Endothelial cell of umbilical vein (primary cell): Measurements from ENCODE around the gene CACNG5. TPM values are rescaled to one million over a fixed set of nuclear protein-coding genes. Genes with fewer than 3 reads are reported as not detected.

Experiments
- Bru-seq: library from RNA; stranded (reverse); fragments of 400-500 nt; gene quantifications from one replicate; lab custom pipeline; 2021; lab: Mats Ljungman, UMichigan
- BruChase-seq, 2 experiments: library from RNA; stranded (reverse); fragments of 400-500 nt; gene quantifications; one replicate each; lab custom pipeline; 2021; lab: Mats Ljungman, UMichigan
- BruUV-seq: library from RNA; stranded (reverse); fragments of 400-500 nt; replicated peaks from 2 replicates; lab custom pipeline; 2021; lab: Mats Ljungman, UMichigan
- CTCF ChIA-PET: fragments of 300-600, 350-600 bp; sonication (Branson Sonifier 250); formaldehyde crosslinking; loops from one replicate; lab custom pipeline; 2021; ENCODE audit warnings: antibody characterized with exemption, inconsistent platforms; lab: Charles Lee
- POLR2A ChIA-PET: fragments of 300-600, 350-600 bp; sonication (Branson Sonifier 250); formaldehyde crosslinking; loops from one replicate; lab custom pipeline; 2021; ENCODE audit warnings: antibody characterized with exemption, inconsistent platforms; lab: Charles Lee
- DNase-seq: peaks from one replicate; pipeline ENCODE4 v3.0.0-alpha.2; 2011; ENCODE audit warnings: low read depth, low spot score
- FAIRE-seq: peaks from 2 replicates; lab custom pipeline; 2011; peaks lifted over from hg19 to GRCh38; lab: Jason Lieb, UNC
- H2AFZ ChIP-seq: 2 replicates; pipeline ENCODE4 v1.6.0; 2012; ENCODE audit warnings: low read depth, low read length, control low read depth, inconsistent platforms
- H3K27ac ChIP-seq: 2 replicates; pipeline ENCODE4 v1.5.1; 2011; ENCODE audit warnings: low read depth, mild to moderate bottlenecking, control low read depth, low read length, moderate library complexity; ENCODE audit not compliant: insufficient read depth
- H3K27me3 ChIP-seq, 2 experiments: 2 replicates each; pipeline versions ENCODE4 v1.6.0 to v1.6.1; 2011; ENCODE audit warnings: low read length in 2 of 2, mixed read lengths in 1 of 2; ENCODE audit not compliant: control insufficient read depth in 2 of 2, insufficient read depth in 2 of 2
- H3K36me3 ChIP-seq, 2 experiments: 2 replicates in 1 of 2; 3 replicates in 1 of 2; pipeline ENCODE4 v1.5.1; 2011; ENCODE audit warnings: low read length in 2 of 2, mild to moderate bottlenecking in 1 of 2, moderate library complexity in 1 of 2; ENCODE audit not compliant: control insufficient read depth in 2 of 2, insufficient read depth in 2 of 2; ENCODE audit errors: extremely low read depth in 1 of 2
- H3K4me1 ChIP-seq: 3 replicates; pipeline ENCODE4 v1.5.1; 2011; ENCODE audit warnings: mild to moderate bottlenecking, low read length; ENCODE audit not compliant: control insufficient read depth, insufficient read depth; ENCODE audit errors: extremely low read depth
- H3K4me2 ChIP-seq: 2 replicates; pipeline ENCODE4 v1.6.1; 2011; ENCODE audit warnings: low read length, control low read depth, mixed read lengths; ENCODE audit not compliant: insufficient read depth
- H3K4me3 ChIP-seq, 3 experiments: fragments of 200-600 bp in 1 of 3; sonication (generic), shearing (Covaris generic) in 1 of 3; replicated peaks in 1 of 3; 2 replicates each; pipeline ENCODE4 v1.5.1; 2011 to 2016; ENCODE audit warnings: control low read depth in 3 of 3, low read length in 3 of 3, mild to moderate bottlenecking in 2 of 3, inconsistent platforms in 1 of 3, low read depth in 1 of 3, moderate library complexity in 1 of 3; ENCODE audit not compliant: insufficient read depth in 1 of 3
- H3K79me2 ChIP-seq: 2 replicates; pipeline ENCODE4 v1.6.0; 2012; ENCODE audit warnings: low read length, inconsistent platforms; ENCODE audit not compliant: control insufficient read depth, insufficient read depth
- H3K9ac ChIP-seq: replicated peaks from 2 replicates; pipeline ENCODE3; 2011; ENCODE audit warnings: low read length, control low read depth; ENCODE audit not compliant: insufficient read depth; ENCODE audit errors: extremely low read depth
- H3K9me1 ChIP-seq: replicated peaks from 3 replicates; pipeline ENCODE4 v1.6.0; 2011; ENCODE audit warnings: mild to moderate bottlenecking, low read length; ENCODE audit not compliant: control insufficient read depth, insufficient read depth; ENCODE audit errors: extremely low read depth
- H3K9me3 ChIP-seq: replicated peaks from 2 replicates; pipeline ENCODE4 v1.5.1; 2012; ENCODE audit warnings: low read length, inconsistent platforms; ENCODE audit not compliant: control insufficient read depth, insufficient read depth
- H4K20me1 ChIP-seq: replicated peaks from 2 replicates; pipeline ENCODE3; 2011; ENCODE audit warnings: mild to moderate bottlenecking, low read length; ENCODE audit not compliant: control insufficient read depth, insufficient read depth; ENCODE audit errors: extremely low read depth
- CTCF ChIP-seq, 2 donors: IDR thresholded peaks; 1 replicate in 1 of 2; 2 replicates in 1 of 2; pipeline ENCODE4 v1.5.1; 2011; ENCODE audit warnings: low read length in 2 of 2, mild to moderate bottlenecking in 2 of 2, moderate library complexity in 2 of 2, control low read depth in 1 of 2, inconsistent platforms in 1 of 2, low read depth in 1 of 2; ENCODE audit not compliant: insufficient read depth in 1 of 2; ENCODE audit errors: extremely low read depth in 1 of 2
- EZH2 ChIP-seq: IDR thresholded peaks from 2 replicates; pipeline ENCODE4 v1.6.1; 2012; ENCODE audit warnings: borderline replicate concordance, low read depth, mild to moderate bottlenecking, moderate library complexity, low read length, inconsistent platforms; ENCODE audit not compliant: severe bottlenecking
- FOS ChIP-seq: IDR thresholded peaks from 2 replicates; pipeline ENCODE4 v1.6.1; 2011; ENCODE audit warnings: mild to moderate bottlenecking, low read length, moderate library complexity, borderline replicate concordance; ENCODE audit not compliant: insufficient read depth
- GATA2 ChIP-seq: IDR thresholded peaks from 2 replicates; pipeline ENCODE4 v1.7.0; 2011; ENCODE audit warnings: low read depth, mild to moderate bottlenecking, moderate library complexity, mixed read lengths, low read length; ENCODE audit not compliant: insufficient read length, insufficient read depth
- JUN ChIP-seq: IDR thresholded peaks from 2 replicates; pipeline ENCODE4 v1.6.1; 2011; ENCODE audit warnings: borderline replicate concordance, low read depth; ENCODE audit not compliant: insufficient read length, insufficient read depth
- MAX ChIP-seq: IDR thresholded peaks from 2 replicates; pipeline ENCODE4 v1.6.1; 2011; ENCODE audit not compliant: insufficient read depth, insufficient read length
- POLR2A ChIP-seq: IDR thresholded peaks from 2 replicates; pipeline ENCODE4 v1.6.1; 2012; ENCODE audit warnings: low read depth, mild to moderate bottlenecking, control low read depth, low read length
- POLR2AphosphoS5 ChIP-seq: IDR thresholded peaks from 2 replicates; pipeline ENCODE4 v1.6.1; 2012; ENCODE audit warnings: low read depth, mild to moderate bottlenecking, control low read depth, low read length, moderate library complexity; ENCODE audit not compliant: insufficient read depth
- dilution Hi-C: fragments of 300-500 bp; cut with MboI; formaldehyde crosslinking; loops from one replicate; pipeline ENCODE4 v1.15.0; 2019; ENCODE audit warnings: low sequenced_read_pairs; ENCODE audit not compliant: extremely low pct_ligation_motif_present
- intact Hi-C: fragments of 100-400 bp; cut with micrococcal nuclease; formaldehyde crosslinking; loops from one replicate; pipeline ENCODE4 v1.10.0; 2022
- long read RNA-seq: library from polyadenylated mRNA; stranded (forward); transcript quantifications from one replicate; pipeline ENCODE4 v2.0.0, GENCODE V29; 2021
- polyA minus RNA-seq, 3 experiments: library from RNA; depleted of rRNA, polyadenylated mRNA; stranded (reverse); fragments of >200 nt; gene quantifications; 1 replicate in 1 of 3; 2 replicates in 2 of 3; pipeline ENCODE4 v1.2.3, GENCODE V29; 2011
- polyA plus RNA-seq, 4 experiments: library from polyadenylated mRNA; depleted of rRNA in 3 of 4; stranded (reverse) in 3 of 4; unstranded in 1 of 4; fragments of >200 nt; gene quantifications; 2 replicates each; pipeline versions ENCODE4 v1.2.1 to v1.2.3, GENCODE V29; 2011 to 2012; ENCODE audit warnings: missing spikeins in 1 of 4
- total RNA-seq: library from RNA; stranded (reverse); gene quantifications from 2 replicates; pipeline ENCODE4 v1.2.3, GENCODE V29; 2021

The CACNG5 gene
- total RNA-seq: not detected in 2 replicates
- polyA plus RNA-seq: not detected in 2 replicates
- polyA plus RNA-seq (2011; cell fraction: cytosol; rRNA removed): not detected in 2 replicates
- polyA plus RNA-seq (2011; cell fraction: nucleus; rRNA removed): not detected in 2 replicates
- polyA plus RNA-seq (2012): not detected in 2 replicates
- polyA minus RNA-seq: not detected in 2 replicates
- not detected for polyA minus RNA-seq (2011; cell fraction: cytosol; rRNA and poly(A)+ RNA removed)
- polyA minus RNA-seq (2011; cell fraction: nucleus; rRNA and poly(A)+ RNA removed): not detected in 2 replicates
- Bru-seq, nascent RNA: percentile 2 among the genes with signal in this experiment
- BruChase-seq, experiment 1, labeled RNA remaining after a 6-hour chase: percentile 7 among the genes with signal in this experiment
- not detected for BruChase-seq, experiment 2, labeled RNA remaining after a 2-hour chase
- long read RNA-seq: 0 reads

GRCh38 chr17:66834919-66835454 is at the start of gene CACNG5:
Gene CACNG5 (plus strand): TSS chr17:66835117. CDS start chr17:66877333, 42,216 bp downstream.
- no peak within 1 kb of the TSS for H3K27ac ChIP-seq
- BruUV-seq: no TSS peak
- H3K27me3 ChIP-seq: peaks cover 11 to 13% of the 10 kb centered on the region in 2 experiments
- H3K36me3 ChIP-seq: no peaks in the 10 kb centered on the region
- TF ChIP-seq GATA2: no peak
- no peak for TF ChIP-seq FOS
- no peak for TF ChIP-seq POLR2AphosphoS5
- TF ChIP-seq EZH2: no peak
- no peak for TF ChIP-seq CTCF (IDR thresholded peaks at IDR 0.05; ENCODE audit: extremely low read depth in 1 of 2, insufficient read depth in 1 of 2, low read depth in 1 of 2, low read length in 2 of 2)
- TF ChIP-seq POLR2A: no peak
- TF ChIP-seq JUN: no peak
- no peak for TF ChIP-seq MAX
- dilution Hi-C loops (no loop called here), intact Hi-C loops (no loop called here)
- H3K4me1 ChIP-seq: no peaks in the 10 kb centered on the region
- no peaks in the 10 kb centered on the region for H3K9me3 ChIP-seq
- no peak within 1 kb of the TSS for H3K9ac ChIP-seq
- FAIRE-seq: no peak
- H3K79me2 ChIP-seq: no peaks in the 10 kb centered on the region
- CTCF ChIA-PET: interaction anchor here (1.1 kb wide), 1 partner anchor 36 kb away, joined by 3 read pairs; no protein-coding TSS in a partner anchor
- no peak within 1 kb of the TSS for H2AFZ ChIP-seq
- H3K9me1 ChIP-seq: no peaks in the 10 kb centered on the region
- DNase-seq: no peak
- H4K20me1 ChIP-seq: no peaks in the 10 kb centered on the region
- H3K4me2 ChIP-seq: no peak within 1 kb of the TSS
- H3K4me3 ChIP-seq: no peak within 1 kb of the TSS
- POLR2A ChIA-PET: no interaction called here
